DMS53 treated with DMSO at 0.1 percent for 48 hours (cell line): Measurements from ENCODE around the gene IL32.
"Not testable (repeated sequence)": the region's sequence is repeated elsewhere in the genome, so short reads cannot be mapped to it uniquely, and the experiment has no call there.

Experiments used
- DNase-seq: peaks from one replicate; lab custom pipeline; 2025; ENCODE audit not compliant: unreplicated experiment; lab: John Stamatoyannopoulos, UW

Gene IL32

GRCh38 chr16:3069146-3069545, 3.7 kb downstream of the IL32 start:
- DNase-seq = not testable (repeated sequence)

GRCh38 chr16:3070608-3071111, 5.2 kb downstream of the IL32 start:
- no peak for DNase-seq

- no peak for DNase-seq
These were observed 6.2 kb downstream of the IL32 start for GRCh38 chr16:3071655-3072054.

- not testable (repeated sequence) for DNase-seq
These were observed 6.7 kb downstream of the IL32 start for GRCh38 chr16:3072148-3072547.

- not testable (repeated sequence) for DNase-seq
These were observed 7.3 kb downstream of the IL32 start for GRCh38 chr16:3072576-3073263.

- no peak for DNase-seq
These were observed 8.0 kb downstream of the IL32 start for GRCh38 chr16:3073448-3073847.

GRCh38 chr16:3074860-3075522, 9.6 kb downstream of the IL32 start:
- DNase-seq = no peak

GRCh38 chr16:3075523-3075915, 10.1 kb downstream of the IL32 start:
- no peak for DNase-seq

GRCh38 chr16:3075946-3076345, 10.5 kb downstream of the IL32 start:
- not testable (repeated sequence) for DNase-seq

GRCh38 chr16:3076577-3076976, 11.1 kb downstream of the IL32 start:
- no peak for DNase-seq

GRCh38 chr16:3080024-3080423, 14.6 kb downstream of the IL32 start:
- DNase-seq = no peak

- DNase-seq = not testable (repeated sequence)
These were observed 16.5 kb downstream of the IL32 start for GRCh38 chr16:3081957-3082356.

- not testable (repeated sequence) for DNase-seq
These were observed 18.0 kb downstream of the IL32 start for GRCh38 chr16:3083408-3083807.

- no peak for DNase-seq
These were observed 19.1 kb downstream of the IL32 start for GRCh38 chr16:3084491-3084890.

GRCh38 chr16:3084969-3085670, 19.7 kb downstream of the IL32 start:
- DNase-seq = no peak

GRCh38 chr16:3085868-3086595, 20.6 kb downstream of the IL32 start:
- no peak for DNase-seq

- no peak for DNase-seq
These were observed 21.3 kb downstream of the IL32 start for GRCh38 chr16:3086596-3087242.

- no peak for DNase-seq
These were observed 22.1 kb downstream of the IL32 start for GRCh38 chr16:3087243-3088235.

GRCh38 chr16:3088450-3088849, 23.0 kb downstream of the IL32 start:
- no peak for DNase-seq
